ENCODE data around the gene MKRN2.

- TF ChIP-seq POLR2A (IDR thresholded peaks at IDR 0.05) (no peak), CTCF (IDR thresholded peaks at IDR 0.05 in 4 of 5, conservative IDR thresholded peaks at IDR 0.05 in 1 of 5) (no peak)
Observed at GRCh38 chr3:12521010-12521409, 35.9 kb upstream of the MKRN2 start.
